ENCODE measurements around the gene KRT9.

DNA sequence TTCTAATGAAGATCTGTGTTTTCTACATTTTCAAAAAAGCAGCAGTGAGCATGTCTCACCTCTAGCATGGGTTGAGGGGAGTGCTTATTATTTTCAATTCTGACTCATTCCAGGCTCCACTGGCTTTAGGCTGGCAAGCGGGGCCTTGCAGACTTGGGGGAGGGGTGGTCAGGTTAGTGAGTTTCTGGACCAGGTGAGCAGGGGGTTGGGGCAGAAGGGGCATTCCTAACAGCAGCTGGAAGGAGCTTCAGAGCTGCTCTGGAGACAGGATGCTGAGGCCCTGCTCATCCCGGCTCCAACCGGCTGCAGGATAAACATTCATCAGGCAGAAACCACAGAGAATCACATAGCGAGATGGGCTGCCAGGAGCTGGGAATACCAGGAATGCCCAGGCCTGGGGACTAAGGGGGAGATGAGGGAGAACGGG lies 33.3 kb downstream of the KRT9 start:
- TF ChIP-seq POLR2A (IDR thresholded peaks at IDR 0.05; ENCODE audit: low read depth, low read length) (no peak), RAD21 (IDR thresholded peaks at IDR 0.05; ENCODE audit: insufficient read depth, low read depth, low read length) (no peak), ASH2L (IDR thresholded peaks at IDR 0.05; ENCODE audit: borderline replicate concordance, low read depth) (no peak), POLR2AphosphoS5 (IDR thresholded peaks at IDR 0.05; ENCODE audit: low read length) (no peak), HDAC6 (IDR thresholded peaks at IDR 0.05; ENCODE audit: unreplicated experiment) (no peak), DPF2 (IDR thresholded peaks at IDR 0.05) (no peak), JUNB (IDR thresholded peaks at IDR 0.05) (no peak), GATAD2B (conservative IDR thresholded peaks at IDR 0.05; ENCODE audit: low read depth) (no peak), RAD51 (IDR thresholded peaks at IDR 0.05) (no peak), MXI1 (IDR thresholded peaks at IDR 0.05; ENCODE audit: low read depth, low read length) (no peak)
- TF ChIP-seq, protein P1, sequence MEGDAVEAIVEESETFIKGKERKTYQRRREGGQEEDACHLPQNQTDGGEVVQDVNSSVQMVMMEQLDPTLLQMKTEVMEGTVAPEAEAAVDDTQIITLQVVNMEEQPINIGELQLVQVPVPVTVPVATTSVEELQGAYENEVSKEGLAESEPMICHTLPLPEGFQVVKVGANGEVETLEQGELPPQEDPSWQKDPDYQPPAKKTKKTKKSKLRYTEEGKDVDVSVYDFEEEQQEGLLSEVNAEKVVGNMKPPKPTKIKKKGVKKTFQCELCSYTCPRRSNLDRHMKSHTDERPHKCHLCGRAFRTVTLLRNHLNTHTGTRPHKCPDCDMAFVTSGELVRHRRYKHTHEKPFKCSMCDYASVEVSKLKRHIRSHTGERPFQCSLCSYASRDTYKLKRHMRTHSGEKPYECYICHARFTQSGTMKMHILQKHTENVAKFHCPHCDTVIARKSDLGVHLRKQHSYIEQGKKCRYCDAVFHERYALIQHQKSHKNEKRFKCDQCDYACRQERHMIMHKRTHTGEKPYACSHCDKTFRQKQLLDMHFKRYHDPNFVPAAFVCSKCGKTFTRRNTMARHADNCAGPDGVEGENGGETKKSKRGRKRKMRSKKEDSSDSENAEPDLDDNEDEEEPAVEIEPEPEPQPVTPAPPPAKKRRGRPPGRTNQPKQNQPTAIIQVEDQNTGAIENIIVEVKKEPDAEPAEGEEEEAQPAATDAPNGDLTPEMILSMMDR (IDR thresholded peaks at IDR 0.05 in 2 of 3, conservative IDR thresholded peaks at IDR 0.05 in 1 of 3; ENCODE audit: control insufficient read depth in 2 of 3, extremely low read depth in 1 of 3, insufficient read depth in 1 of 3, low read depth in 3 of 3, low read length in 3 of 3): no peak
- TF ChIP-seq, protein P2, sequence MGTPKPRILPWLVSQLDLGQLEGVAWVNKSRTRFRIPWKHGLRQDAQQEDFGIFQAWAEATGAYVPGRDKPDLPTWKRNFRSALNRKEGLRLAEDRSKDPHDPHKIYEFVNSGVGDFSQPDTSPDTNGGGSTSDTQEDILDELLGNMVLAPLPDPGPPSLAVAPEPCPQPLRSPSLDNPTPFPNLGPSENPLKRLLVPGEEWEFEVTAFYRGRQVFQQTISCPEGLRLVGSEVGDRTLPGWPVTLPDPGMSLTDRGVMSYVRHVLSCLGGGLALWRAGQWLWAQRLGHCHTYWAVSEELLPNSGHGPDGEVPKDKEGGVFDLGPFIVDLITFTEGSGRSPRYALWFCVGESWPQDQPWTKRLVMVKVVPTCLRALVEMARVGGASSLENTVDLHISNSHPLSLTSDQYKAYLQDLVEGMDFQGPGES (IDR thresholded peaks at IDR 0.05): no peak
- TF ChIP-seq, protein P3, sequence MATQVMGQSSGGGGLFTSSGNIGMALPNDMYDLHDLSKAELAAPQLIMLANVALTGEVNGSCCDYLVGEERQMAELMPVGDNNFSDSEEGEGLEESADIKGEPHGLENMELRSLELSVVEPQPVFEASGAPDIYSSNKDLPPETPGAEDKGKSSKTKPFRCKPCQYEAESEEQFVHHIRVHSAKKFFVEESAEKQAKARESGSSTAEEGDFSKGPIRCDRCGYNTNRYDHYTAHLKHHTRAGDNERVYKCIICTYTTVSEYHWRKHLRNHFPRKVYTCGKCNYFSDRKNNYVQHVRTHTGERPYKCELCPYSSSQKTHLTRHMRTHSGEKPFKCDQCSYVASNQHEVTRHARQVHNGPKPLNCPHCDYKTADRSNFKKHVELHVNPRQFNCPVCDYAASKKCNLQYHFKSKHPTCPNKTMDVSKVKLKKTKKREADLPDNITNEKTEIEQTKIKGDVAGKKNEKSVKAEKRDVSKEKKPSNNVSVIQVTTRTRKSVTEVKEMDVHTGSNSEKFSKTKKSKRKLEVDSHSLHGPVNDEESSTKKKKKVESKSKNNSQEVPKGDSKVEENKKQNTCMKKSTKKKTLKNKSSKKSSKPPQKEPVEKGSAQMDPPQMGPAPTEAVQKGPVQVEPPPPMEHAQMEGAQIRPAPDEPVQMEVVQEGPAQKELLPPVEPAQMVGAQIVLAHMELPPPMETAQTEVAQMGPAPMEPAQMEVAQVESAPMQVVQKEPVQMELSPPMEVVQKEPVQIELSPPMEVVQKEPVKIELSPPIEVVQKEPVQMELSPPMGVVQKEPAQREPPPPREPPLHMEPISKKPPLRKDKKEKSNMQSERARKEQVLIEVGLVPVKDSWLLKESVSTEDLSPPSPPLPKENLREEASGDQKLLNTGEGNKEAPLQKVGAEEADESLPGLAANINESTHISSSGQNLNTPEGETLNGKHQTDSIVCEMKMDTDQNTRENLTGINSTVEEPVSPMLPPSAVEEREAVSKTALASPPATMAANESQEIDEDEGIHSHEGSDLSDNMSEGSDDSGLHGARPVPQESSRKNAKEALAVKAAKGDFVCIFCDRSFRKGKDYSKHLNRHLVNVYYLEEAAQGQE (IDR thresholded peaks at IDR 0.05; ENCODE audit: low read depth, low read length): no peak
